HCT116 (cell line): ENCODE results near the gene RPS25.

Source experiments
- EZH2 ChIP-seq: fragments of 200-600 bp; sonication (generic); IDR thresholded peaks from 2 replicates; pipeline ENCODE4 v1.6.1; 2017; ENCODE audit warnings: antibody characterized with exemption, mixed run types
- FOSL1 ChIP-seq: IDR thresholded peaks from 2 replicates; pipeline ENCODE4 v1.6.1; 2012; ENCODE audit warnings: low read depth
- JUND ChIP-seq: IDR thresholded peaks from 2 replicates; pipeline ENCODE4 v1.6.1; 2012
- POLR2A ChIP-seq: IDR thresholded peaks from 2 replicates; pipeline ENCODE4 v1.7.0; 2011; ENCODE audit warnings: borderline replicate concordance; ENCODE audit not compliant: insufficient read depth, insufficient read length; ENCODE audit errors: extremely low read depth
- SIN3A ChIP-seq: IDR thresholded peaks from 2 replicates; pipeline ENCODE4 v1.6.1; 2012; ENCODE audit warnings: low read depth
- SRF ChIP-seq: IDR thresholded peaks from 2 replicates; pipeline ENCODE4 v1.6.1; 2012; ENCODE audit warnings: low read depth
- TF ChIP-seq, protein P1 (sequence below), 3 experiments: fragments of 200-600 bp in 1 of 3; sonication (generic) in 1 of 3; IDR thresholded peaks in 2 of 3; conservative IDR thresholded peaks in 1 of 3; 2 replicates each; pipeline ENCODE4 v1.5.1; 2012 to 2017; ENCODE audit warnings: low read depth in 2 of 3, low read length in 2 of 3, antibody characterized with exemption in 1 of 3, borderline replicate concordance in 1 of 3, control low read depth in 1 of 3, mild to moderate bottlenecking in 1 of 3, mixed read lengths in 1 of 3, mixed run types in 1 of 3, moderate library complexity in 1 of 3; ENCODE audit not compliant: insufficient read depth in 1 of 3

GRCh38 chr11:119019996-119020395 lies 1.9 kb upstream of the RPS25 start:
- no peak for TF ChIP-seq FOSL1
- TF ChIP-seq SRF = no peak
- TF ChIP-seq, protein P1, sequence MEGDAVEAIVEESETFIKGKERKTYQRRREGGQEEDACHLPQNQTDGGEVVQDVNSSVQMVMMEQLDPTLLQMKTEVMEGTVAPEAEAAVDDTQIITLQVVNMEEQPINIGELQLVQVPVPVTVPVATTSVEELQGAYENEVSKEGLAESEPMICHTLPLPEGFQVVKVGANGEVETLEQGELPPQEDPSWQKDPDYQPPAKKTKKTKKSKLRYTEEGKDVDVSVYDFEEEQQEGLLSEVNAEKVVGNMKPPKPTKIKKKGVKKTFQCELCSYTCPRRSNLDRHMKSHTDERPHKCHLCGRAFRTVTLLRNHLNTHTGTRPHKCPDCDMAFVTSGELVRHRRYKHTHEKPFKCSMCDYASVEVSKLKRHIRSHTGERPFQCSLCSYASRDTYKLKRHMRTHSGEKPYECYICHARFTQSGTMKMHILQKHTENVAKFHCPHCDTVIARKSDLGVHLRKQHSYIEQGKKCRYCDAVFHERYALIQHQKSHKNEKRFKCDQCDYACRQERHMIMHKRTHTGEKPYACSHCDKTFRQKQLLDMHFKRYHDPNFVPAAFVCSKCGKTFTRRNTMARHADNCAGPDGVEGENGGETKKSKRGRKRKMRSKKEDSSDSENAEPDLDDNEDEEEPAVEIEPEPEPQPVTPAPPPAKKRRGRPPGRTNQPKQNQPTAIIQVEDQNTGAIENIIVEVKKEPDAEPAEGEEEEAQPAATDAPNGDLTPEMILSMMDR (IDR thresholded peaks at IDR 0.05 in 2 of 3, conservative IDR thresholded peaks at IDR 0.05 in 1 of 3; ENCODE audit: borderline replicate concordance in 1 of 3, insufficient read depth in 1 of 3, low read depth in 2 of 3, low read length in 2 of 3) = no peak
- TF ChIP-seq JUND = no peak
- no peak for TF ChIP-seq SIN3A
- no peak for TF ChIP-seq POLR2A
- no peak for TF ChIP-seq EZH2
